Glutamatergic neuron (in vitro differentiated cells): ENCODE data around the gene KPNA2. TPM values are rescaled to one million over a fixed set of nuclear protein-coding genes. Genes with fewer than 3 reads are reported as not detected.

Source experiments
- DNase-seq: peaks from one replicate; pipeline ENCODE4 v3.0.0; 2022
- H3K27ac Mint-ChIP-seq: one replicate; pipeline ENCODE4 v1.8.0; 2020; ENCODE audit warnings: mild to moderate bottlenecking, mixed read lengths, inconsistent platforms; ENCODE audit not compliant: unreplicated experiment
- H3K27me3 Mint-ChIP-seq: one replicate; pipeline ENCODE4 v1.8.0; 2020; ENCODE audit warnings: mild to moderate bottlenecking, moderate library complexity, mixed read lengths, inconsistent platforms; ENCODE audit not compliant: unreplicated experiment
- H3K36me3 Mint-ChIP-seq: one replicate; pipeline ENCODE4 v1.8.0; 2020; ENCODE audit warnings: mild to moderate bottlenecking, mixed read lengths, inconsistent platforms; ENCODE audit not compliant: unreplicated experiment
- H3K4me1 Mint-ChIP-seq: one replicate; pipeline ENCODE4 v1.8.0; 2020; ENCODE audit warnings: mild to moderate bottlenecking, low read depth, mixed read lengths, inconsistent platforms; ENCODE audit not compliant: unreplicated experiment
- H3K4me3 Mint-ChIP-seq: one replicate; pipeline ENCODE4 v1.8.0; 2020; ENCODE audit warnings: mild to moderate bottlenecking, mixed read lengths, inconsistent platforms; ENCODE audit not compliant: unreplicated experiment
- H3K9me3 Mint-ChIP-seq: one replicate; pipeline ENCODE4 v1.8.0; 2020; ENCODE audit warnings: mild to moderate bottlenecking, moderate library complexity, mixed read lengths, inconsistent platforms; ENCODE audit not compliant: unreplicated experiment
- total RNA-seq: library from RNA; stranded (reverse); fragmentation: NEBNext Ultra II Directional; extraction: Animal tissue kit (Norgen Biotek cat#: 25700); gene quantifications from one replicate; pipeline ENCODE4 v1.2.1, GENCODE V29; 2021; ENCODE audit not compliant: unreplicated experiment
- TF ChIP-seq, protein P1 (sequence below): fragments of 200-600 bp; sonication (generic); IDR thresholded peaks from one replicate; pipeline ENCODE4 v1.5.0; 2021; ENCODE audit not compliant: partially characterized antibody, unreplicated experiment

KPNA2 gene
- total RNA-seq, 1 donor from 2014 or later: 223 TPM

DNA sequence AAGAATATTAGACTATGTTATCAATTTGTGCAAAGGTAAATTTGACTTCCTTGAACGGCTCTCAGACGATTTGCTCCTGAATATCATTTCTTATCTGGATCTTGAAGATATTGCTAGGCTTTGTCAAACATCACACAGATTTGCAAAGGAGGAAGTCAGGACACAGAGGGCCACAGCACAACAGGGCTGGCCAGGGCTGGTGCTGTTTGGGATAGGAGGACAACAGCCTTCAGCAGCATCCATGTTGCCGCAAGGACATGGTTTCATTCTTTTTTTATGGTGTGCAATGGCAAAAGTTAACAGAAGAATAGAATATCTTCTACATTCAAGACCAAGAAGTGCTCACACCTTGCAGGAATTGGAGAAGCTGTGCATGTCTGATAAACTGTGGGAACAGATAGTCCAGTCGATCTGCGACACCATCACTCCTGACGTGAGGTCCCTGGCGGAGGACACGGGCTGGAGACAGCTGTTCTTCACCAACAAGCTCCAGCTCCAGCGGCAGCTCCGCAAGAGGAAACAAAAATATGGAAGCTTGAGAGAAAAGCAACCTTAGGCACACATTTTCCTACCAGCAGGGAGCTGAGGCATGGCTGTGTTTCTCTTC lies 59.8 kb downstream of the KPNA2 start:
- Mint-ChIP-seq H3K9me3 (no peaks in the 10 kb centered on the region), H3K4me3 (no peak overlapping the region), H3K4me1 (no peaks in the 10 kb centered on the region), H3K27ac (no peak overlapping the region), H3K36me3 (no peaks in the 10 kb centered on the region), H3K27me3 (no peaks in the 10 kb centered on the region)
- DNase-seq: no peak
- TF ChIP-seq, protein P1, sequence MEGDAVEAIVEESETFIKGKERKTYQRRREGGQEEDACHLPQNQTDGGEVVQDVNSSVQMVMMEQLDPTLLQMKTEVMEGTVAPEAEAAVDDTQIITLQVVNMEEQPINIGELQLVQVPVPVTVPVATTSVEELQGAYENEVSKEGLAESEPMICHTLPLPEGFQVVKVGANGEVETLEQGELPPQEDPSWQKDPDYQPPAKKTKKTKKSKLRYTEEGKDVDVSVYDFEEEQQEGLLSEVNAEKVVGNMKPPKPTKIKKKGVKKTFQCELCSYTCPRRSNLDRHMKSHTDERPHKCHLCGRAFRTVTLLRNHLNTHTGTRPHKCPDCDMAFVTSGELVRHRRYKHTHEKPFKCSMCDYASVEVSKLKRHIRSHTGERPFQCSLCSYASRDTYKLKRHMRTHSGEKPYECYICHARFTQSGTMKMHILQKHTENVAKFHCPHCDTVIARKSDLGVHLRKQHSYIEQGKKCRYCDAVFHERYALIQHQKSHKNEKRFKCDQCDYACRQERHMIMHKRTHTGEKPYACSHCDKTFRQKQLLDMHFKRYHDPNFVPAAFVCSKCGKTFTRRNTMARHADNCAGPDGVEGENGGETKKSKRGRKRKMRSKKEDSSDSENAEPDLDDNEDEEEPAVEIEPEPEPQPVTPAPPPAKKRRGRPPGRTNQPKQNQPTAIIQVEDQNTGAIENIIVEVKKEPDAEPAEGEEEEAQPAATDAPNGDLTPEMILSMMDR: no peak

- no peak for DNase-seq
- peaks cover 2% of the 10 kb centered on the region for H3K27me3 Mint-ChIP-seq
- no peaks in the 10 kb centered on the region for H3K4me1 Mint-ChIP-seq
Measured at GRCh38 chr17:68096111-68096510, 60.6 kb downstream of the KPNA2 start.

More at GRCh38 chr17:68096111-68096510, 60.6 kb downstream of the KPNA2 start:
- H3K27ac Mint-ChIP-seq: no peak overlapping the region
- TF ChIP-seq, protein P1: no peak
- no peaks in the 10 kb centered on the region for H3K36me3 Mint-ChIP-seq
- no peak overlapping the region for H3K4me3 Mint-ChIP-seq
- no peaks in the 10 kb centered on the region for H3K9me3 Mint-ChIP-seq

Other genes starting within 250 kb of the KPNA2 start
- gene BPTF, start 210.2 kb upstream of the KPNA2 start, total RNA-seq: 146 TPM
- gene C17orf58, start 39.3 kb upstream of the KPNA2 start, total RNA-seq: 9.9 TPM
- 68.5 TPM for gene AMZ2, start 212.3 kb downstream of the KPNA2 start, total RNA-seq